HepG2 (cell line): ENCODE measurements around the gene NFIC. TPM values are rescaled to one million over a fixed set of nuclear protein-coding genes. Genes with fewer than 3 reads are reported as not detected.

Experiments
- ATF3 ChIP-seq: sonication (generic); formaldehyde crosslinking; IDR thresholded peaks from 2 replicates; pipeline ENCODE4 v1.4.0; 2020; ENCODE audit warnings: missing genetic modification reagents
- BRCA1 ChIP-seq: sonication (generic); formaldehyde crosslinking; IDR thresholded peaks from 2 replicates; pipeline ENCODE4 v1.4.0; 2020; ENCODE audit warnings: missing genetic modification reagents
- CCDC6 ChIP-seq: sonication (generic); formaldehyde crosslinking; IDR thresholded peaks from 2 replicates; pipeline ENCODE4 v1.8.1; 2022; ENCODE audit warnings: mild to moderate bottlenecking, missing genetic modification reagents, moderate library complexity
- ELF1 ChIP-seq: sonication (generic); formaldehyde crosslinking; IDR thresholded peaks from 2 replicates; pipeline ENCODE4 v1.4.0; 2020; ENCODE audit warnings: missing genetic modification reagents
- GLMP ChIP-seq: sonication (generic); formaldehyde crosslinking; IDR thresholded peaks from 2 replicates; pipeline ENCODE4 v1.9.0; 2021; ENCODE audit warnings: missing genetic modification reagents, mild to moderate bottlenecking, borderline replicate concordance
- HIVEP1 ChIP-seq: sonication (generic); formaldehyde crosslinking; IDR thresholded peaks from 2 replicates; pipeline ENCODE4 v1.4.0; 2020; ENCODE audit warnings: mild to moderate bottlenecking, missing genetic modification reagents
- HMG20B ChIP-seq: conservative IDR thresholded peaks from 2 replicates; pipeline ENCODE4 v1.6.1; 2016; ENCODE audit warnings: missing genetic modification reagents, missing compliant biosample characterization
- HNF1B ChIP-seq: sonication (generic); formaldehyde crosslinking; IDR thresholded peaks from 2 replicates; pipeline ENCODE4 v1.5.1; 2020; ENCODE audit warnings: mild to moderate bottlenecking, moderate library complexity, missing genetic modification reagents
- KDM3A ChIP-seq: IDR thresholded peaks from 2 replicates; pipeline ENCODE4 v1.6.1; 2018; ENCODE audit warnings: low read depth, missing compliant biosample characterization
- KLF6 ChIP-seq: IDR thresholded peaks from 2 replicates; pipeline ENCODE4 v1.8.0; 2016; ENCODE audit warnings: missing biosample characterization, missing genetic modification reagents
- MBD4 ChIP-seq: IDR thresholded peaks from 2 replicates; pipeline ENCODE4 v1.6.1; 2012; ENCODE audit warnings: low read length, inconsistent platforms, borderline replicate concordance
- MTERF4 ChIP-seq: sonication (generic); formaldehyde crosslinking; IDR thresholded peaks from 2 replicates; pipeline ENCODE4 v1.8.0; 2023; ENCODE audit warnings: mild to moderate bottlenecking, missing genetic modification reagents
- MYC ChIP-seq: sonication (generic); formaldehyde crosslinking; IDR thresholded peaks from 2 replicates; pipeline ENCODE4 v1.9.0; 2021; ENCODE audit warnings: missing genetic modification reagents, borderline replicate concordance
- NAIF1 ChIP-seq: sonication (generic); formaldehyde crosslinking; IDR thresholded peaks from 2 replicates; pipeline ENCODE4 v1.5.0; 2020; ENCODE audit warnings: mild to moderate bottlenecking, missing genetic modification reagents, borderline replicate concordance
- NKX3-1 ChIP-seq: sonication (generic); formaldehyde crosslinking; IDR thresholded peaks from 2 replicates; pipeline ENCODE4 v1.5.0; 2020; ENCODE audit warnings: missing genetic modification reagents
- RFXAP ChIP-seq: sonication (generic); formaldehyde crosslinking; IDR thresholded peaks from 2 replicates; pipeline ENCODE4 v1.4.0; 2020; ENCODE audit warnings: missing genetic modification reagents, borderline replicate concordance
- SIX4 ChIP-seq: sonication (generic); formaldehyde crosslinking; IDR thresholded peaks from 2 replicates; pipeline ENCODE4 v1.4.0; 2020; ENCODE audit warnings: missing genetic modification reagents
- SMAD3 ChIP-seq: sonication (generic); formaldehyde crosslinking; IDR thresholded peaks from 2 replicates; pipeline ENCODE4 v1.4.0; 2020; ENCODE audit warnings: missing genetic modification reagents
- SMARCC2 ChIP-seq: fragments of 450-650 bp; IDR thresholded peaks from 2 replicates; pipeline ENCODE4 v1.6.1; 2017; ENCODE audit warnings: antibody characterized with exemption, mild to moderate bottlenecking
- TIGD3 ChIP-seq: sonication (generic); formaldehyde crosslinking; IDR thresholded peaks from 2 replicates; pipeline ENCODE4 v1.5.1; 2020; ENCODE audit warnings: mild to moderate bottlenecking, missing genetic modification reagents, borderline replicate concordance
- ZFYVE20 ChIP-seq: sonication (generic); formaldehyde crosslinking; IDR thresholded peaks from 2 replicates; pipeline ENCODE4 v1.8.0; 2023; ENCODE audit warnings: low read depth, mild to moderate bottlenecking, moderate library complexity, missing genetic modification reagents, borderline replicate concordance
- ZNF20 ChIP-seq: sonication (generic); formaldehyde crosslinking; IDR thresholded peaks from 2 replicates; pipeline ENCODE4 v1.4.0; 2020; ENCODE audit warnings: mild to moderate bottlenecking, moderate library complexity, missing genetic modification reagents
- ZNF354B ChIP-seq: sonication (generic); formaldehyde crosslinking; IDR thresholded peaks from 2 replicates; pipeline ENCODE4 v1.8.0; 2022; ENCODE audit warnings: mild to moderate bottlenecking, missing genetic modification reagents
- ZNF713 ChIP-seq: sonication (generic); formaldehyde crosslinking; IDR thresholded peaks from 2 replicates; pipeline ENCODE4 v1.4.0; 2020; ENCODE audit warnings: mild to moderate bottlenecking, missing genetic modification reagents
- ZNF720 ChIP-seq: sonication (generic); formaldehyde crosslinking; IDR thresholded peaks from 2 replicates; pipeline ENCODE4 v1.4.0; 2020; ENCODE audit warnings: missing genetic modification reagents
- polyA plus RNA-seq, 8 experiments: library from polyadenylated mRNA; depleted of rRNA in 3 of 8; stranded (reverse) in 7 of 8; unstranded in 1 of 8; fragments of >200 nt; fragmentation: Illumina TruSeq in 4 of 8; extraction: Trizol in 4 of 8; gene quantifications; 2 replicates each; pipeline versions ENCODE4 v1.2.1 to v1.2.3, GENCODE V29; 2011 to 2016; ENCODE audit warnings: low read depth in 4 of 8, missing spikeins in 1 of 8, mixed read lengths in 1 of 8; ENCODE audit not compliant: insufficient read depth in 1 of 8
- total RNA-seq, 5 experiments: library from RNA; depleted of rRNA; stranded (reverse); fragments of >200 nt; fragmentation: Illumina TruSeq; extraction: Trizol; gene quantifications; 2 replicates each; pipeline ENCODE4 v1.2.3, GENCODE V29; 2016; ENCODE audit warnings: low read depth in 1 of 5

The NFIC gene
- total and polyA plus RNA-seq, 2 of the 13 experiments (the other 11 are each of a cell fraction or from before 2014, with no cell fraction given), result 1.3 to 2.5 TPM

- TF ChIP-seq MTERF4 (CRISPR knock-in tag) (no peak), HNF1B (CRISPR knock-in tag) (no peak), MBD4 (no peak), ZNF720 (CRISPR knock-in tag) (no peak), ZNF354B (CRISPR knock-in tag) (no peak), MYC (CRISPR knock-in tag) (peak; percentile 69; the same call in 1 of the 2 replicates), CCDC6 (CRISPR knock-in tag) (no peak), GLMP (CRISPR knock-in tag) (no peak), SMARCC2 (no peak), RFXAP (no peak), ELF1 (CRISPR knock-in tag) (peak; percentile 54; the same call in 1 of the 2 replicates), ZNF713 (CRISPR knock-in tag) (no peak), KLF6 (CRISPR knock-in tag) (no peak; the same call in 1 of the 2 replicates), NKX3-1 (no peak), SMAD3 (peak; percentile 62; the same call in 1 of the 2 replicates), HMG20B (CRISPR knock-in tag) (no peak; the same call in 1 of the 2 replicates), KDM3A (peak; percentile 81; the same call in 1 of the 2 replicates), SIX4 (CRISPR knock-in tag) (0 out of 2 replicates have a peak, but pooled peaks have one; percentile 43), ZNF20 (no peak), ZFYVE20 (CRISPR knock-in tag) (no peak), NAIF1 (CRISPR knock-in tag) (no peak), TIGD3 (CRISPR knock-in tag) (no peak), BRCA1 (CRISPR knock-in tag) (no peak), ATF3 (no peak), HIVEP1 (CRISPR knock-in tag) (peak; percentile 13; the same call in 1 of the 2 replicates)
Measured at GRCh38 chr19:3397266-3398022, 31.1 kb downstream of the NFIC start (continued).
